K562 (cell line): ENCODE results near the gene POLRMT. TPM values are rescaled to one million over a fixed set of nuclear protein-coding genes. Genes with fewer than 3 reads are reported as not detected.
A peak's percentile ranks its signal among the peaks of the same experiment; 100 is the strongest.

Experiments used
- ARID1B ChIP-seq: fragments of 450-650 bp; IDR thresholded peaks from 2 replicates; pipeline ENCODE4 v1.6.1; 2016; ENCODE audit warnings: antibody characterized with exemption, mild to moderate bottlenecking, inconsistent platforms
- ARID3A ChIP-seq: IDR thresholded peaks from 2 replicates; pipeline ENCODE4 v1.6.1; 2012; ENCODE audit warnings: low read depth, low read length, improper control_type of control experiment, borderline replicate concordance
- CXXC5 ChIP-seq: fragments of 250-450 bp; sonication (Bioruptor Pico); IDR thresholded peaks from 2 replicates; pipeline ENCODE4 v1.8.0; 2022; ENCODE audit warnings: inconsistent platforms, mild to moderate bottlenecking, moderate library complexity
- HOMEZ ChIP-seq: fragments of 250-450 bp; sonication (Bioruptor Pico); IDR thresholded peaks from 2 replicates; pipeline ENCODE4 v1.4.0; 2020; ENCODE audit warnings: mild to moderate bottlenecking, moderate library complexity
- MAZ ChIP-seq, 2 experiments: fragments of 450-650 bp in 1 of 2; sonication (generic) in 1 of 2; formaldehyde crosslinking; IDR thresholded peaks in 1 of 2; conservative IDR thresholded peaks in 1 of 2; 2 replicates each; pipeline versions ENCODE4 v1.4.0 to v1.5.0; 2020; ENCODE audit warnings: mild to moderate bottlenecking in 1 of 2, missing genetic modification reagents in 1 of 2
- MTA1 ChIP-seq: fragments of 450-650 bp; IDR thresholded peaks from 2 replicates; pipeline ENCODE4 v1.6.1; 2017; ENCODE audit warnings: borderline replicate concordance
- NFIX ChIP-seq: fragments of 250-450 bp; sonication (Bioruptor Pico); IDR thresholded peaks from 2 replicates; pipeline ENCODE4 v1.4.0; 2020; ENCODE audit warnings: low read depth, mild to moderate bottlenecking, moderate library complexity
- PCBP2 ChIP-seq: fragments of 200-400 bp; formaldehyde crosslinking; IDR thresholded peaks from 2 replicates; pipeline ENCODE4 v1.6.1; 2018; ENCODE audit warnings: low read length, low read depth, mild to moderate bottlenecking, moderate library complexity; ENCODE audit not compliant: poor library complexity, severe bottlenecking
- RAD51 ChIP-seq: fragments of 450-650 bp; IDR thresholded peaks from 2 replicates; pipeline ENCODE4 v1.7.1; 2016; ENCODE audit warnings: low read depth, mild to moderate bottlenecking, borderline replicate concordance
- SLC30A9 ChIP-seq: fragments of 250-450 bp; sonication (Bioruptor Pico); IDR thresholded peaks from 2 replicates; pipeline ENCODE4 v1.8.0; 2022; ENCODE audit warnings: mild to moderate bottlenecking, moderate library complexity
- TCF3 ChIP-seq: sonication (generic); formaldehyde crosslinking; IDR thresholded peaks from 2 replicates; pipeline ENCODE4 v1.4.0; 2020; ENCODE audit warnings: mild to moderate bottlenecking, missing genetic modification reagents
- ZNF140 ChIP-seq: fragments of 250-450 bp; sonication (Bioruptor Pico); IDR thresholded peaks from 2 replicates; pipeline ENCODE4 v1.8.0; 2021; ENCODE audit warnings: moderate library complexity, mild to moderate bottlenecking, inconsistent platforms
- ZNF217 ChIP-seq: sonication (generic); formaldehyde crosslinking; IDR thresholded peaks from 2 replicates; pipeline ENCODE4 v1.8.0; 2022; ENCODE audit warnings: mild to moderate bottlenecking, missing genetic modification reagents
- ZNF318 ChIP-seq, 2 experiments: fragments of 450-650 bp; IDR thresholded peaks; 2 replicates each; pipeline ENCODE4 v1.6.1; 2016; ENCODE audit warnings: mild to moderate bottlenecking in 2 of 2, borderline replicate concordance in 1 of 2, low read depth in 1 of 2, moderate library complexity in 1 of 2
- ZNF76 ChIP-seq: fragments of 250-450 bp; sonication (Bioruptor Pico); IDR thresholded peaks from 2 replicates; pipeline ENCODE4 v1.4.0; 2020; ENCODE audit warnings: mild to moderate bottlenecking, moderate library complexity, borderline replicate concordance
- polyA plus RNA-seq, 8 experiments: library from polyadenylated mRNA; depleted of rRNA in 4 of 8; stranded (reverse) in 5 of 8; unstranded in 3 of 8; fragments of >200 nt; fragmentation: Nextera tagmentation in 2 of 8; fragmentation: Illumina TruSeq in 1 of 8; extraction: Ambion mirVana in 2 of 8; extraction: Trizol in 1 of 8; gene quantifications; 2 replicates each; pipeline versions ENCODE4 v1.2.1 to v1.2.3, GENCODE V29; 2011 to 2014; ENCODE audit warnings: inconsistent platforms in 1 of 8, missing spikeins in 1 of 8
- total RNA-seq, 7 experiments: library from RNA; depleted of rRNA in 6 of 7; stranded (reverse); fragments of >200 nt in 6 of 7; fragmentation: Illumina TruSeq in 2 of 7; extraction: Trizol in 2 of 7; gene quantifications; 2 replicates each; pipeline versions ENCODE4 v1.2.1 to v1.2.3, GENCODE V29; 2011 to 2021; ENCODE audit warnings: low replicate concordance in 1 of 7

POLRMT gene
- total and polyA plus RNA-seq, 9 of the 15 experiments (the other 6 are each of a cell fraction or from before 2014, with no cell fraction given) = 30.3 to 144 (median 68.0) TPM

- TF ChIP-seq RAD51 (no peak), MAZ (CRISPR knock-in tag; conservative IDR thresholded peaks at IDR 0.05 in 1 of 2, IDR thresholded peaks at IDR 0.05 in 1 of 2) (no peak), MTA1 (no peak), HOMEZ (CRISPR knock-in tag) (no peak), SLC30A9 (CRISPR knock-in tag) (no peak), ARID3A (no peak), ZNF76 (CRISPR knock-in tag) (no peak), TCF3 (CRISPR knock-in tag) (no peak), PCBP2 (no peak), ZNF140 (CRISPR knock-in tag) (no peak), CXXC5 (CRISPR knock-in tag) (peak; percentile 71), ZNF217 (CRISPR knock-in tag) (no peak), NFIX (no peak), ARID1B (peak; percentile 55), ZNF318 (IDR thresholded peaks at IDR 0.05; ENCODE audit: borderline replicate concordance in 1 of 2, low read depth in 1 of 2) (no peak)
Measured at GRCh38 chr19:639253-640160, 6.2 kb upstream of the POLRMT start, which contains the start of gene FGF22 (continued).
